ENCODE measurements around the gene ATXN7L1.

GRCh38 chr7:105857009-105857952, 19.1 kb downstream of the ATXN7L1 start:
- no peak for TF ChIP-seq CTCF (IDR thresholded peaks at IDR 0.05)
- no peak for TF ChIP-seq POLR2A (IDR thresholded peaks at IDR 0.05)
